K562 (cell line): ENCODE data around the gene SPATA20. TPM values are rescaled to one million over a fixed set of nuclear protein-coding genes. Genes with fewer than 3 reads are reported as not detected.
A peak's percentile ranks its signal among the peaks of the same experiment; 100 is the strongest.

Experiments used
- ATAC-seq: fragments of 200-7000 bp; cut with Tn5 transposase; 3 replicates; pipeline ENCODE4 v1.9.1; 2020; ENCODE audit warnings: moderate library complexity
- BruUV-seq: library from RNA; stranded (reverse); fragments of 400-500 nt; replicated peaks from 2 replicates; lab custom pipeline; 2021; lab: Mats Ljungman, UMichigan
- CTCF ChIA-PET: fragments of 300-600 bp; formaldehyde crosslinking; extraction: SDS; loops from one replicate; lab custom pipeline; 2021; ENCODE audit warnings: low intra/inter-chr PET ratio; lab: Yijun Ruan, JAX
- POLR2A ChIA-PET: fragments of 300-600, 350-650 bp; sonication (Branson Sonifier 250); formaldehyde crosslinking; extraction: SDS; loops from one replicate; lab custom pipeline; 2021; ENCODE audit warnings: antibody characterized with exemption, inconsistent platforms; lab: Yijun Ruan, JAX
- DNase-seq, 4 experiments: peaks; one replicate each; pipeline versions ENCODE4 v3.0.0 to v3.0.0-alpha.2; 2011 to 2018; ENCODE audit warnings: low spot score in 3 of 4, mixed read lengths in 3 of 4; ENCODE audit errors: extremely low read depth in 1 of 4
- FAIRE-seq: peaks from 2 replicates; lab custom pipeline; 2011; peaks lifted over from hg19 to GRCh38; lab: Jason Lieb, UNC
- H2AFZ ChIP-seq: 2 replicates; pipeline ENCODE4 v1.6.0; 2011; ENCODE audit warnings: low read depth, low read length, control low read depth, inconsistent platforms
- H3K27ac ChIP-seq: fragments of 200-600 bp; 3 replicates; pipeline ENCODE4 v1.8.0; 2011; ENCODE audit warnings: low read depth, mild to moderate bottlenecking, control low read depth, inconsistent platforms, low read length, moderate library complexity, mixed read lengths; ENCODE audit errors: extremely low read depth
- H3K27me3 ChIP-seq, 2 experiments: fragments of 300-600 bp in 1 of 2; 2 replicates in 1 of 2; 3 replicates in 1 of 2; pipeline versions ENCODE4 v1.6.0 to v1.8.0; 2011; ENCODE audit warnings: inconsistent platforms in 2 of 2, low read length in 2 of 2, mild to moderate bottlenecking in 1 of 2, mixed read lengths in 1 of 2, moderate library complexity in 1 of 2; ENCODE audit not compliant: control insufficient read depth in 2 of 2, insufficient read depth in 2 of 2
- H3K36me3 ChIP-seq: fragments of 300-600 bp; 3 replicates; pipeline ENCODE4 v1.8.0; 2011; ENCODE audit warnings: mild to moderate bottlenecking, low read length, inconsistent platforms; ENCODE audit not compliant: control insufficient read depth, insufficient read depth
- H3K4me1 ChIP-seq, 2 experiments: fragments of 200-600 bp in 1 of 2; replicated peaks in 1 of 2; 2 replicates in 1 of 2; 3 replicates in 1 of 2; pipeline versions ENCODE4 v1.5.1 to v1.8.0; 2011; ENCODE audit warnings: inconsistent platforms in 2 of 2, low read length in 2 of 2, mild to moderate bottlenecking in 1 of 2, mixed read lengths in 1 of 2, moderate library complexity in 1 of 2; ENCODE audit not compliant: control insufficient read depth in 2 of 2, insufficient read depth in 2 of 2
- H3K4me2 ChIP-seq: 2 replicates; pipeline ENCODE4 v1.6.1; 2011; ENCODE audit warnings: low read length, control low read depth, inconsistent platforms, mixed read lengths; ENCODE audit not compliant: insufficient read depth
- H3K4me3 ChIP-seq: fragments of 200-600 bp; sonication (generic), shearing (Covaris generic); 2 replicates; pipeline ENCODE4 v1.5.1; 2016; ENCODE audit warnings: control low read depth, inconsistent platforms
- H3K79me2 ChIP-seq: fragments of 200-600 bp; 3 replicates; pipeline ENCODE4 v1.8.0; 2011; ENCODE audit warnings: low read length, inconsistent platforms; ENCODE audit not compliant: control insufficient read depth, insufficient read depth
- H3K9ac ChIP-seq, 2 experiments: 2 replicates each; pipeline versions ENCODE4 v1.6.0 to v1.6.1; 2011; ENCODE audit warnings: low read depth in 2 of 2, low read length in 2 of 2, control low read depth in 1 of 2, inconsistent platforms in 1 of 2, mild to moderate bottlenecking in 1 of 2, mixed read lengths in 1 of 2; ENCODE audit not compliant: insufficient read depth in 1 of 2
- H3K9me1 ChIP-seq: one replicate; pipeline ENCODE4 v1.6.0; 2011; ENCODE audit warnings: inconsistent platforms, mild to moderate bottlenecking, low read length, moderate library complexity; ENCODE audit not compliant: control insufficient read depth, insufficient read depth
- H3K9me3 ChIP-seq: replicated peaks from 2 replicates; pipeline ENCODE4 v1.5.1; 2011; ENCODE audit warnings: low read depth, low read length, inconsistent platforms; ENCODE audit not compliant: control insufficient read depth, insufficient read depth
- H4K20me1 ChIP-seq: replicated peaks from 2 replicates; pipeline ENCODE4 v1.6.1; 2011; ENCODE audit warnings: low read length, inconsistent platforms, mixed read lengths; ENCODE audit not compliant: control insufficient read depth, insufficient read depth
- ATF1 ChIP-seq, 2 experiments: fragments of 450-650 bp in 1 of 2; IDR thresholded peaks; 2 replicates each; pipeline ENCODE4 v1.6.1; 2016; ENCODE audit warnings: missing compliant biosample characterization in 1 of 2, missing genetic modification characterization in 1 of 2
- CREB1 ChIP-seq, 2 experiments: sonication (generic) in 1 of 2; formaldehyde crosslinking in 1 of 2; IDR thresholded peaks; 2 replicates each; pipeline versions ENCODE4 v1.6.1 to v1.8.0; 2012 to 2022; ENCODE audit warnings: inconsistent platforms in 1 of 2, mild to moderate bottlenecking in 1 of 2, missing genetic modification reagents in 1 of 2, moderate library complexity in 1 of 2
- ZNF274 ChIP-seq: IDR thresholded peaks from 2 replicates; pipeline ENCODE4 v1.6.1; 2011; ENCODE audit warnings: low read depth, mild to moderate bottlenecking, low read length, moderate library complexity, borderline replicate concordance
- WGBS: fragments of 100-300 bp; shearing (Covaris generic); methylation state at CpG from one replicate; pipeline ENCODE4 v1.1.6; 2016; ENCODE audit warnings: low coverage, mixed read lengths; ENCODE audit not compliant: insufficient coverage; ENCODE audit errors: missing lambda C conversion rate; 5-methylcytosine and 5-hydroxymethylcytosine counted together
- in situ Hi-C: fragments of 300-500 bp; cut with MboI; formaldehyde crosslinking; loops from 4 replicates; pipeline ENCODE4 v1.15.0; 2018; ENCODE audit warnings: inconsistent platforms, mixed read lengths
- intact Hi-C: fragments of 100-400 bp; cut with micrococcal nuclease; formaldehyde crosslinking; loops from 2 replicates; pipeline ENCODE4 v1.14.2; 2022
- polyA plus RNA-seq, 8 experiments: library from polyadenylated mRNA; depleted of rRNA in 4 of 8; stranded (reverse) in 5 of 8; unstranded in 3 of 8; fragments of >200 nt; fragmentation: Nextera tagmentation in 2 of 8; fragmentation: Illumina TruSeq in 1 of 8; extraction: Ambion mirVana in 2 of 8; extraction: Trizol in 1 of 8; gene quantifications; 2 replicates each; pipeline versions ENCODE4 v1.2.1 to v1.2.3, GENCODE V29; 2011 to 2014; ENCODE audit warnings: inconsistent platforms in 1 of 8, missing spikeins in 1 of 8
- total RNA-seq, 7 experiments: library from RNA; depleted of rRNA in 6 of 7; stranded (reverse); fragments of >200 nt in 6 of 7; fragmentation: Illumina TruSeq in 2 of 7; extraction: Trizol in 2 of 7; gene quantifications; 2 replicates each; pipeline versions ENCODE4 v1.2.1 to v1.2.3, GENCODE V29; 2011 to 2021; ENCODE audit warnings: low replicate concordance in 1 of 7
- TF ChIP-seq, protein P1 (sequence below): sonication (generic); formaldehyde crosslinking; IDR thresholded peaks from 2 replicates; pipeline ENCODE4 v1.8.1; 2023; ENCODE audit warnings: mild to moderate bottlenecking, missing genetic modification reagents

SPATA20 gene
- total and polyA plus RNA-seq, 9 of the 15 experiments (the other 6 are each of a cell fraction or from before 2014, with no cell fraction given) = 0.08 to 4.0 (median 1.5) TPM

DNA sequence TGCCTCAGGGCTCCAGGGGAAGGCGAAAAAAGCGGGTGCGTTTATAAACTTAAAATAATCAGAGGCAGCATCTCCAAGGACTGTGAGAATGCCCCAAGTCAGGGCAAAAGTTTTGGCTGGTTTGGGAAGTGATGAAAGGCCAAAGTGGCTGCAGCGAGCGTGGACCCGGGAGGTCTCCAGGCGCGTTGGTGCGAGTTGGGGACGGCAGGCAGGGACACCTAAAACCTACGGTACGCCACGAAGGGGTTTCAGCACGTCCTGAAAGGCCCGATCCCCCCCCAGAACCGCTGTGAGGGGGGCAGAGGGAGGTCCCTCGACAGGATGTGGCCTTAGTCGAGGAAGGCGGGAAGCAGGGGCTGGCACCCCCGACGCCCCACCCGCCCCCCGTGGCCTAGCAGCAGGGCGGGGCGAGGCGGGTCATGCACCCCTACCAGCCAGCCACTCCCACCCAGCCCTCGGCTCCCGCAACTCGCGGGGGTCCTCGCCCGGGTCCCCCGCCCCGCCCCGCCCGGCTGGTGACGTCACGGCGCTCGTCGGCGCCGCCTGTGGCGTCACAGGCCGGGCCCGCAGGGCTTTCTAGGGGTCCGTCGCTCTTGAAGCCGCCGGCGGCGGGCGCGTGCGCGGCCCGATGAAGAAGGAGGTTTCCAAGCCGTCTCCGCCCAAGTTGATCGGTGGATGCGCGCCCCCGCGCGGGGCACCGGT lies 39.0 kb upstream of the SPATA20 start, which contains the start of gene MYCBPAP (continued):
- TF ChIP-seq, protein P1, sequence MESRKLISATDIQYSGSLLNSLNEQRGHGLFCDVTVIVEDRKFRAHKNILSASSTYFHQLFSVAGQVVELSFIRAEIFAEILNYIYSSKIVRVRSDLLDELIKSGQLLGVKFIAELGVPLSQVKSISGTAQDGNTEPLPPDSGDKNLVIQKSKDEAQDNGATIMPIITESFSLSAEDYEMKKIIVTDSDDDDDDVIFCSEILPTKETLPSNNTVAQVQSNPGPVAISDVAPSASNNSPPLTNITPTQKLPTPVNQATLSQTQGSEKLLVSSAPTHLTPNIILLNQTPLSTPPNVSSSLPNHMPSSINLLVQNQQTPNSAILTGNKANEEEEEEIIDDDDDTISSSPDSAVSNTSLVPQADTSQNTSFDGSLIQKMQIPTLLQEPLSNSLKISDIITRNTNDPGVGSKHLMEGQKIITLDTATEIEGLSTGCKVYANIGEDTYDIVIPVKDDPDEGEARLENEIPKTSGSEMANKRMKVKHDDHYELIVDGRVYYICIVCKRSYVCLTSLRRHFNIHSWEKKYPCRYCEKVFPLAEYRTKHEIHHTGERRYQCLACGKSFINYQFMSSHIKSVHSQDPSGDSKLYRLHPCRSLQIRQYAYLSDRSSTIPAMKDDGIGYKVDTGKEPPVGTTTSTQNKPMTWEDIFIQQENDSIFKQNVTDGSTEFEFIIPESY (CRISPR knock-in tag) = peak; percentile 60; the same call in 1 of the 2 replicates
- TF ChIP-seq ATF1 (CRISPR knock-in tag; IDR thresholded peaks at IDR 0.05) (no peak), ATF1 (tag; IDR thresholded peaks at IDR 0.05) (peak; percentile 61), CREB1 (IDR thresholded peaks at IDR 0.05) (peak; percentile 32; the same call in 1 of the 2 replicates), CREB1 (CRISPR knock-in tag; IDR thresholded peaks at IDR 0.05) (no peak)

DNA sequence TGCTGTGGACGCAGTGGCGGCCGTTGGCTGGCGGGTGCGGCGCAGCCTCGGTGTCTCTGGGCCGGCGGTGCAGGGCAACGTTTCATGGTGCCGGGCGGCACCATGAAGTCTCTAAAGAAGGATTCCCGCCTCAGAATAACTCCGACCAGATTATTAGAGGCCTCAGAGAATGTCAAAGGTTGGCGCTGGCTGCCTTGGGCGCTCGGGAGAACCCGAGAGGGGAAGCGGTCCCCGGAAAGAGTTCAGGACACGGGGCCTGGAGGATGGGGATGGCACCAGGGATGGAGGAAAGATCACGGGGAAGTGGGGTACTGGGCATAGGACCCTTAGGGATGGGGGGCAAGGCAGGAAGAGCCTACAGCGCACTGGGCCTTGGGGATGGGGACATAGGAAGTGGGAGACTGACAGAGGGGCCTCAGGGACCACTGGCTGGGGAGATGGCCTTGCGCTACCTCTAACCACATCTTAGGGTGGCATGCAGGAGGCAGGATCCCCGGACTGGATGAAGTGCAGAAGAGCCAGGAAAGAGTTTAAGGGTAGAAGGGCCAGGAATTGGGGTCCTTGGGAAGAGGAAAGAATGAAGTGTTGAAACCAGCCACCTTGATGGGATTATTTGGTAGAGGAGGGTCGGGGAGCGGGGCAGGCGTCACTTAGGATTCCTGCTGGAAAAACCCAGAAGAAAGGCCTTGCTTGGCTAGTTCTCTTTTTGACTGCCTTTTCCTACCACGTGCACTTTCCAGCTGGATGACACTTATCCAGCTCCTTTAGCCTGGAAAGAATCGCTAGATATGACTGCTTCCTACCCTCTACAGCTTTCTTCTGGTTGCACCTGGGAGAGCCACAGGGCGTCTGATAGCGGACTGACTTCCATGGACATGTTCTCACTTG lies 38.2 kb upstream of the SPATA20 start:
- 39% methylated on average over 27 of the region's 32 CpGs for WGBS
- BruUV-seq = no TSS peak
- no peak overlapping the region for H3K4me3 ChIP-seq
- H3K9ac ChIP-seq = no peak overlapping the region
- DNase-seq (no peak), FAIRE-seq (no peak), ATAC-seq (no peak)
- no peak overlapping the region for H3K4me2 ChIP-seq
- ChIA-PET POLR2A (no interaction called here), CTCF (no interaction called here)
- peaks cover 0 to 9% of the 10 kb centered on the region in 2 experiments; a peak in 1 of 5 replicates for H3K4me1 ChIP-seq
- no peaks in the 10 kb centered on the region for H3K9me3 ChIP-seq
- in situ Hi-C loops (no loop called here), intact Hi-C loops (no loop called here)
- H4K20me1 ChIP-seq = no peaks in the 10 kb centered on the region
- no peak for TF ChIP-seq ZNF274
- peak; percentile 7; the same call in 1 of the 2 replicates for TF ChIP-seq CREB1 (IDR thresholded peaks at IDR 0.05)
- TF ChIP-seq CREB1 (CRISPR knock-in tag; IDR thresholded peaks at IDR 0.05) = no peak
- no peaks in the 10 kb centered on the region for H3K36me3 ChIP-seq
- peaks cover 26 to 60% of the 10 kb centered on the region in 2 experiments for H3K27me3 ChIP-seq
- no peaks in the 10 kb centered on the region for H3K9me1 ChIP-seq
- H2AFZ ChIP-seq = no peak overlapping the region
- no peak overlapping the region for H3K27ac ChIP-seq
- H3K79me2 ChIP-seq = no peaks in the 10 kb centered on the region
